NB4 (cell line): ENCODE results near the gene FRRS1L.

ENCODE experiments used
- CTCF ChIP-seq: IDR thresholded peaks from one replicate; pipeline ENCODE4 v1.5.1; 2012; ENCODE audit warnings: low read depth, low read length
- POLR2A ChIP-seq: IDR thresholded peaks from 2 replicates; pipeline ENCODE4 v1.6.1; 2011; ENCODE audit warnings: mild to moderate bottlenecking; ENCODE audit not compliant: insufficient read length; ENCODE audit errors: extremely low read depth

GRCh38 chr9:109145051-109145450, 22.0 kb downstream of the FRRS1L start:
- no peak for TF ChIP-seq CTCF
- no peak for TF ChIP-seq POLR2A
